T47D (cell line): Measurements from ENCODE around the gene PRIMA1.

Experiments
- DNase-seq, 2 experiments: peaks; one replicate each; pipeline versions ENCODE4 v3.0.0 to v3.0.0-alpha.2; 2011 to 2012; ENCODE audit warnings: low read depth in 1 of 2, low spot score in 1 of 2
- JUND ChIP-seq: IDR thresholded peaks from 2 replicates; pipeline ENCODE4 v1.6.1; 2012; ENCODE audit warnings: low read depth
- in situ Hi-C: cut with HindIII; loops from 2 replicates; pipeline ENCODE4 v1.10.0; 2016; ENCODE audit warnings: low sequenced_read_pairs, low pct_unique_long_range_greater_than_20kb

The PRIMA1 gene

GRCh38 chr14:93716002-93716745 lies 72.1 kb downstream of the PRIMA1 start:
- DNase-seq: no peak
- no peak for TF ChIP-seq JUND
- in situ Hi-C loops: no loop called here

DNA sequence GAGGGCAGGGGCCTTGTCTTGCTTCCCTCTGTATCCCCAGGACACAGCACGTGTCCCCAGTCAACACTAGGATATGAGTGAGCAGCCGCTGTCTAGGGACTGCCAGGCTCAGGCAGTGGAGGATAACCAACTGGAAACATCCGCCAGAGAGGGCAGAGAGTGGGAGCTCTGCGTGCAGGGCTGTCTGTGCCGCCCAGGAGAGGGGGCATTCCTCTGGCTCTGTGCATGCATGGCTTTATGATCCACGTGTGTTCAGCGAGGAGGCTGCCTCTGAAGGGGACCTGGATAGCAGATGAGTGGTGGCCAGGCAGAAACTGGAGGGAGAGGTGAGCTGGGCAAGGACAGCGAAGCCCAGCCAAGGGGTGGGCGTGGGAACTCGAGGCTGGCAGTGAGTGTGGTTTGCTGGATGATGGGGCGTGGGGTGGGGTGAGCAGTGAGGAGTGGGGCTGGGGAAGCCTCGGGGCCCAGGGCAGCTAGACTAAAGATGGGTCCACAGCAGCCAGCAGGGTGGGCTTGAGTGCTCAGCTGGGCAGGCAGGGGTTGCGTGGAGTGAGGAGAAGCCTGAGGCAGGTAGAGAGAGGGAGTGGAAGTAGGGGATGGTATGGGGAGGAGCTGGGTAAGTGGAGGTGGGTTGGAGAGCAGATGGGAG lies 72.9 kb downstream of the PRIMA1 start:
- in situ Hi-C loops: no loop called here
- no peak for TF ChIP-seq JUND
- no peak for DNase-seq

- TF ChIP-seq JUND: no peak
- no peak for DNase-seq
- in situ Hi-C loops: no loop called here
Observed at GRCh38 chr14:93714605-93715004, 73.7 kb downstream of the PRIMA1 start.

- TF ChIP-seq JUND: no peak
- in situ Hi-C loops: no loop called here
- DNase-seq: no peak
Observed at GRCh38 chr14:93713726-93714405, 74.4 kb downstream of the PRIMA1 start.

DNA sequence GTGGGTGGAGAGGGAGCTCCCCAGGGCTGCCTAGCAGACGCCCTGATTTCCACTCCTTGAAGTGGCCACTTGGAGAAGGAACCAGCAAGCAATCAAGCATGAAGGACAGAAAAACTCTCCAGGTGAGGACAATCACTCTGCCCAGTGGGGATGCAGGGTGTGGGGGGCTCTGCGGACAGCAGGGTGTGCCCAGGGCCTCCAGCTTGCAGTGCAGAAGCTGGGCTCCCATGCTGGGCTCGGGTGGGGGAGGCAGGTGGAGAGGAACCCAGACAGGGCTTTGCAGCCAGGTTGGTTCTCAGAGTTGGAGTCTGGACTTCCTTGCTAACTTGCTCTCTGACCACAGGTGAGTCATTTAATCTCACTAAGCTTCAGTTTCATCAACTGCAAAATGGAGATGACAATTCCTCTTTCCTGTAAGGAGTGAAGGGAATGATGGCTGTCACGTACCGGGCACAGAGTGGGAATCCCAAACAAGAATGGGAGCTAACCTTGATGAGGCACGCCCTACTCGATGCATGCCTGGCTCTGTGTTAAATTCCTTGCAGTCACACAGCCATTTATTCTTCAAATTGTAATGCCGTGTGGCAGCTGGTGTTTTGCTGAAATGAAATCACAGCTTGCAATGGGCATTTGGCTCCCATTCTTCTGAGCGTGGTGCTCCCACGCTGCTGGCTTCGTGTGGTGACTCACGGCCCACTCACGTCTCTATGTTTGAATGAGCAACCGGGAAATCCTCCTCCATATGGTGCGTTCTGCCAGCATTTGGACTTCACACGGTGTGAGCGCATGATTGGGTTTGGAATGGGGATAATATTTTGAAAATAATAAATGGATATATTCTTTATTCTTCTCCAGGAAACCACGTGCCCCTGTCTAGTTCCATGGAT lies 75.2 kb downstream of the PRIMA1 start:
- in situ Hi-C loops: no loop called here
- no peak for DNase-seq
- TF ChIP-seq JUND: no peak

DNA sequence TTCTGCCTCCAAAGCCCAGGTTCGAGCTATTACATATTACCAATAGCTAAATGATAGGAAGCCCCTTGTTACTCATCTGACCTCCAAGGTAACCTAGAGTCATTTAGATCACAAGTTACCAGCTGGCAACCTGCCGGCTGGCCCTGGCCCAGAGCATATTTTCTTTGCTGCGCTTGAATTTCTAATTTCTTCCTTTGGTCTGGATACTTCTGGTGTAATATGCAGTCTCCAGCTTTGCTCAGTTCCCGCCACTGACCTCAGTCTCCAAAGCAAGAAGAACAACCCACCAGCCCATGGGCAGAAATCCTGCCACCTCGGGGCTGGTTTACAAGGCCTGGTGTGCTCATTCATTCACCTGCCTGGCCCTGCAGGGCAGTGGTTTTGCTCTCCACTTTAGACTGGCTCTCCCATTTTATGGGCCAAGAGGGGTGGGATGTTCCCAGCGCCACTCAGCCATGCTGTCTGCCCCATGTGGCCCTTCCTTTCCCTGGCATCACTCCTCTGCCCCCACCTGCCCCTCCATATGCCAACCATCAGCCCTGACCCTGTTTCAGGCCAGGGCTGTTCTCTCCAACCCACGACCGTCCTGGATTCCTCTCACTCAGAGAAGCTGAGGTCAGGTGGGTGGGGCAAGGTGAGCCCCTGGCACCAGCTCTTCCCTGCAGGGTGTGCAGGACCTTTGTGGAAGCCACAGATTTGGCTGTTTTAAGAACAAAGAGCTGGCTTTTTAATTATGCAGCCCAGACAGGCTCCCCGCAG lies 76.0 kb downstream of the PRIMA1 start:
- DNase-seq: no peak
- in situ Hi-C loops: no loop called here
- TF ChIP-seq JUND: no peak

DNA sequence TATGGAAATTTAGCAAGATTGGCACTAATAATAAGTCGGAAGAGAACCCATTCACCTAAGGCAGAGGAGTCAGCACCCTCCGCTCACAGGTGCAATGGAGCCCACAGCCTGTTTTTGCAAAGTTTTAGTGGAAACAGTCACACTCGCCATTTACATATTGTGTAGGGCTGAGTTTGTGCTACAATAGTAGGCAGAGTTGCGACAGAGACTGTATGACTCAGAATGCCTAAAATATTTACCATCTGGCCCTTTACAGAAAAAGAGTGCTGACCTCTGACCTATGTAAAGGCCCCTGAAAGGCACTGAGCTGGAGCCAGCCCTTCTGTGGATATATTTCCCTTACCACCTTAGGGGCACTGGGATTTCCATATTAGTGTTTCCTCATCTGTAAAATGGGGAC lies 79.0 kb downstream of the PRIMA1 start:
- no peak for TF ChIP-seq JUND
- in situ Hi-C loops: no loop called here
- DNase-seq: no peak

DNA sequence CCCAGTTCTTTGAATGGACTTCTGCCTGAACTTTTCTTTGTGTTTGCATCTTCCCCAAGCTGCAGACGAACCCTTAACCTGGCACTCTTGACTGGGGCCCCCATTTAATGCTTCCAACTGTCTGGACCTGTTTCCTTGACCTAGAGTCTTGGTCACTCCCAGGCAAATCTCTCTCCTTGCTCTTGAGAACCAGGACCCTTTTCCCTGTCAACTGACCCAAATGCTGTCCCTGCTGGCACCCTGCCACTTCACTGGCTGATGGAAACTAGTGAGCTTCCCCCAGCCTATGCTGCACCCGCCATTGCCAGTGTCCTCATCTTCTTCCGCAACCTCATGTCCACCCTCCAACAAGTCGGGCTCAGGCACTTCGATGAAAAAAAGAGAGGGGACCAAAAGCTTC lies 79.5 kb downstream of the PRIMA1 start:
- DNase-seq: no peak
- in situ Hi-C loops: no loop called here
- no peak for TF ChIP-seq JUND

DNA sequence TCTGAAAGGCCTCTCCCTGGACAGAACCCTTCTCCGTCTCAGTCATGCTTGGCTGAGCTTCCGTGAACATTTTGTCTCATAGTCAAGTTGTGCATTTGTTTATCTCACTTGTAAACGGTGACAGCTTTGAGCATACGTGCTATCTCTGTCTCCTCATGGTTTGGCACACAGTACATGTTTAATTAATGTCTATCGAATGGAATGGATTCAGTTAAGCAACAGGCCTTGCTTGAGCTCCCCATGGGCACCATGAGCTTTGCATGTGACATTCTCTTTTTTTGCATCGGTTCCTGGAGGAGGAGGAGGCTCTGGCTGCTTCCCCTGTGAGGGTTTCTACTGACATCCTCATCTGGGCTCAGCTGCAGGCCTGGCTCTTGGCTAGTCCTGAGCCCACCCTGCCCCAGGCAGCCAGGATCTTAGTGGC lies 80.0 kb downstream of the PRIMA1 start:
- DNase-seq: no peak
- in situ Hi-C loops: no loop called here
- TF ChIP-seq JUND: no peak

- DNase-seq: no peak
- in situ Hi-C loops: no loop called here
- no peak for TF ChIP-seq JUND
Observed at GRCh38 chr14:93707475-93707874, 80.8 kb downstream of the PRIMA1 start.

GRCh38 chr14:93706360-93706955 lies 81.8 kb downstream of the PRIMA1 start:
- no peak for TF ChIP-seq JUND
- in situ Hi-C loops: no loop called here
- DNase-seq: no peak
